HepG2 (cell line): ENCODE results near the gene COL9A1.

Experiments
- HDAC6 ChIP-seq: fragments of 200-600 bp; sonication (generic); IDR thresholded peaks from 2 replicates; pipeline ENCODE4 v1.7.0; 2017; ENCODE audit warnings: mild to moderate bottlenecking, antibody characterized with exemption, low read length, low read depth
- HOXA7 ChIP-seq: sonication (generic); formaldehyde crosslinking; IDR thresholded peaks from 2 replicates; pipeline ENCODE4 v1.8.1; 2022; ENCODE audit warnings: mild to moderate bottlenecking, missing genetic modification reagents, moderate library complexity
- MTA1 ChIP-seq: sonication (generic); formaldehyde crosslinking; IDR thresholded peaks from 2 replicates; pipeline ENCODE4 v1.4.0; 2020; ENCODE audit warnings: missing genetic modification reagents, mild to moderate bottlenecking, borderline replicate concordance
- SATB2 ChIP-seq: sonication (generic); formaldehyde crosslinking; IDR thresholded peaks from 2 replicates; pipeline ENCODE4 v1.5.0; 2020; ENCODE audit warnings: missing genetic modification reagents
- SMC3 ChIP-seq: IDR thresholded peaks from 2 replicates; pipeline ENCODE4 v1.6.1; 2011; ENCODE audit warnings: low read length, improper control_type of control experiment
- ZNF143 ChIP-seq: sonication (generic); formaldehyde crosslinking; IDR thresholded peaks from 2 replicates; pipeline ENCODE4 v1.4.0; 2020; ENCODE audit warnings: missing genetic modification reagents
- ZNF180 ChIP-seq: sonication (generic); formaldehyde crosslinking; IDR thresholded peaks from 2 replicates; pipeline ENCODE4 v1.4.0; 2020; ENCODE audit warnings: low read depth, missing genetic modification reagents, borderline replicate concordance
- TF ChIP-seq, protein P1 (sequence below): sonication (generic); formaldehyde crosslinking; IDR thresholded peaks from 2 replicates; pipeline ENCODE4 v1.5.0; 2020; ENCODE audit warnings: mild to moderate bottlenecking, missing genetic modification reagents, moderate library complexity
- TF ChIP-seq, protein P2 (sequence below): sonication (generic); formaldehyde crosslinking; IDR thresholded peaks from 2 replicates; pipeline ENCODE4 v1.5.0; 2020; ENCODE audit warnings: missing genetic modification reagents

DNA sequence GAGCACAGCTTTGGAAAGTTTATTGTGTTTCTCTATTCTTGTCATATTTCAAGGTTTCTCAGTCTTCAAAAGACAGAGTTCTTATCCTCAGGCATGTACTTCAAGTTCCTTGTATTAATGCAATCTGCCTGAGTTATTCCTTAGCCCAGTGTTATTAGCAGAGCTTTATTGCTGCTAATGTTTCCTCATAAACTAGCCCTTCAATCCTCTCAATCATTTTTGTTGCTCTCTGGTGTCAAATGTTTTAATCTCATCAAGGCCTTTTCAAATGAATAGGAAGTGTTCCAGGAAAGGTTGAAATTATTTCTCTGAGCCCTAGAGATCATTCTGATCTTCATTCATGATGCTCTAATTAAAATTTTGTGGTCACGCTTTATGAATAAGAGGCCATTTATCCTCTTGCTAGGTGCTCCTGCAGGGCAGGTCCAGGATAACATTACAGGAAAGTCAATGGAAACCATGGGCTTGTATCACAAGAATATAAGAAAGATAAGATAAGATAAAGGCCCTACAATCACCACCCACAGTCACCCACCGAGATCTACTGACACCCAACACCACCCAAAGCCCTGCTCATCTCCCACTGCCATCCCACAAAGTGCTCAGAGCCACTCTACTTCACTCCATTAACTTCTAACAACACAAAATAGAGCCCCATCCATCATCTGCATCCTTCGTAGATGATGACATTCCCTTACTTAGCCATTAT lies 125.9 kb downstream of the COL9A1 start:
- TF ChIP-seq, protein P1, sequence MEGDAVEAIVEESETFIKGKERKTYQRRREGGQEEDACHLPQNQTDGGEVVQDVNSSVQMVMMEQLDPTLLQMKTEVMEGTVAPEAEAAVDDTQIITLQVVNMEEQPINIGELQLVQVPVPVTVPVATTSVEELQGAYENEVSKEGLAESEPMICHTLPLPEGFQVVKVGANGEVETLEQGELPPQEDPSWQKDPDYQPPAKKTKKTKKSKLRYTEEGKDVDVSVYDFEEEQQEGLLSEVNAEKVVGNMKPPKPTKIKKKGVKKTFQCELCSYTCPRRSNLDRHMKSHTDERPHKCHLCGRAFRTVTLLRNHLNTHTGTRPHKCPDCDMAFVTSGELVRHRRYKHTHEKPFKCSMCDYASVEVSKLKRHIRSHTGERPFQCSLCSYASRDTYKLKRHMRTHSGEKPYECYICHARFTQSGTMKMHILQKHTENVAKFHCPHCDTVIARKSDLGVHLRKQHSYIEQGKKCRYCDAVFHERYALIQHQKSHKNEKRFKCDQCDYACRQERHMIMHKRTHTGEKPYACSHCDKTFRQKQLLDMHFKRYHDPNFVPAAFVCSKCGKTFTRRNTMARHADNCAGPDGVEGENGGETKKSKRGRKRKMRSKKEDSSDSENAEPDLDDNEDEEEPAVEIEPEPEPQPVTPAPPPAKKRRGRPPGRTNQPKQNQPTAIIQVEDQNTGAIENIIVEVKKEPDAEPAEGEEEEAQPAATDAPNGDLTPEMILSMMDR (CRISPR knock-in tag), result no peak
- TF ChIP-seq SATB2 (CRISPR knock-in tag), result no peak
- TF ChIP-seq SMC3, result no peak
- no peak for TF ChIP-seq ZNF180 (CRISPR knock-in tag)
- TF ChIP-seq, protein P2, sequence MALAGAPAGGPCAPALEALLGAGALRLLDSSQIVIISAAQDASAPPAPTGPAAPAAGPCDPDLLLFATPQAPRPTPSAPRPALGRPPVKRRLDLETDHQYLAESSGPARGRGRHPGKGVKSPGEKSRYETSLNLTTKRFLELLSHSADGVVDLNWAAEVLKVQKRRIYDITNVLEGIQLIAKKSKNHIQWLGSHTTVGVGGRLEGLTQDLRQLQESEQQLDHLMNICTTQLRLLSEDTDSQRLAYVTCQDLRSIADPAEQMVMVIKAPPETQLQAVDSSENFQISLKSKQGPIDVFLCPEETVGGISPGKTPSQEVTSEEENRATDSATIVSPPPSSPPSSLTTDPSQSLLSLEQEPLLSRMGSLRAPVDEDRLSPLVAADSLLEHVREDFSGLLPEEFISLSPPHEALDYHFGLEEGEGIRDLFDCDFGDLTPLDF (CRISPR knock-in tag), result no peak
- no peak for TF ChIP-seq HDAC6
- no peak for TF ChIP-seq MTA1
- TF ChIP-seq HOXA7 (CRISPR knock-in tag), result no peak
- TF ChIP-seq ZNF143 (CRISPR knock-in tag), result no peak
